Ascending aorta (tissue), 1 donor: Measurements from ENCODE around the gene NDUFC1. TPM values are rescaled to one million over a fixed set of nuclear protein-coding genes. Genes with fewer than 3 reads are reported as not detected.

ENCODE experiments used
- total RNA-seq: library from RNA; depleted of rRNA; stranded (reverse); fragments of >200 nt; gene quantifications from one replicate; pipeline ENCODE4 v1.1.0, GENCODE V29; 2016

The NDUFC1 gene
- total RNA-seq, 1 donor from 2014 or later: 10.7 TPM

Other genes with a start within 250 kb of the NDUFC1 start
- 20.3 TPM for gene ELF2, start 125.3 kb downstream of the NDUFC1 start, total RNA-seq
- 2.8 TPM for gene MGARP, start 22.3 kb downstream of the NDUFC1 start, total RNA-seq
- gene NAA15, start 972 bp downstream of the NDUFC1 start, total RNA-seq: 6.4 TPM
- 4.5 TPM for gene RAB33B, start 151.6 kb upstream of the NDUFC1 start, total RNA-seq